H1 (cell line): ENCODE data around the gene OR5D13. TPM values are rescaled to one million over a fixed set of nuclear protein-coding genes. Genes with fewer than 3 reads are reported as not detected.

Experiments
- ATF2 ChIP-seq: IDR thresholded peaks from 2 replicates; pipeline ENCODE4 v1.6.1; 2012; ENCODE audit warnings: low read length, inconsistent platforms
- BACH1 ChIP-seq: IDR thresholded peaks from 2 replicates; pipeline ENCODE4 v1.6.1; 2012; ENCODE audit warnings: low read length, improper control_type of control experiment
- NANOG ChIP-seq: IDR thresholded peaks from 2 replicates; pipeline ENCODE4 v1.6.1; 2011; ENCODE audit warnings: low read length, low read depth, mild to moderate bottlenecking, inconsistent platforms; ENCODE audit not compliant: insufficient read depth, poor library complexity, severe bottlenecking
- SAP30 ChIP-seq: fragments of 300-600 bp; sonication (generic); IDR thresholded peaks from 2 replicates; pipeline ENCODE4 v1.7.1; 2012; ENCODE audit warnings: low read length, moderate library complexity, mild to moderate bottlenecking, inconsistent platforms; ENCODE audit not compliant: insufficient read depth, insufficient replicate concordance
- polyA plus RNA-seq, 7 experiments: library from polyadenylated mRNA; depleted of rRNA in 3 of 7; stranded (reverse) in 5 of 7; unstranded in 2 of 7; fragments of >200 nt in 5 of 7; fragments of 200-250 nt in 2 of 7; gene quantifications; 1 replicate in 5 of 7; 2 replicates in 1 of 7; 4 replicates in 1 of 7; pipeline versions ENCODE4 v1.2.1 to v1.2.3, GENCODE V29; 2011 to 2013; ENCODE audit warnings: missing spikeins in 2 of 7, mixed read lengths in 2 of 7
- total RNA-seq: library from RNA; stranded (reverse); fragmentation: NEBNext Ultra II Directional; extraction: Animal tissue kit (Norgen Biotek cat#: 25700); gene quantifications from 2 replicates; pipeline ENCODE4 v1.2.1, GENCODE V29; 2021

Gene OR5D13
- total and polyA plus RNA-seq, 2 of the 8 experiments (the other 6 are each of a cell fraction or from before 2014, with no cell fraction given) = not detected

GRCh38 chr11:55806248-55806647 is 33.0 kb downstream of the OR5D13 start (continued):
- TF ChIP-seq BACH1 (no peak), ATF2 (no peak), NANOG (no peak), SAP30 (no peak)
